ENCODE measurements around the gene TLE6.
A peak's percentile ranks its signal among the peaks of the same experiment; 100 is the strongest.
"Not testable (repeated sequence)": the region's sequence is repeated elsewhere in the genome, so short reads cannot be mapped to it uniquely, and the experiment has no call there.

TLE6 gene

GRCh38 chr19:3005345-3005744 lies 28.0 kb downstream of the TLE6 start:
- DNase-seq: no peak

DNA sequence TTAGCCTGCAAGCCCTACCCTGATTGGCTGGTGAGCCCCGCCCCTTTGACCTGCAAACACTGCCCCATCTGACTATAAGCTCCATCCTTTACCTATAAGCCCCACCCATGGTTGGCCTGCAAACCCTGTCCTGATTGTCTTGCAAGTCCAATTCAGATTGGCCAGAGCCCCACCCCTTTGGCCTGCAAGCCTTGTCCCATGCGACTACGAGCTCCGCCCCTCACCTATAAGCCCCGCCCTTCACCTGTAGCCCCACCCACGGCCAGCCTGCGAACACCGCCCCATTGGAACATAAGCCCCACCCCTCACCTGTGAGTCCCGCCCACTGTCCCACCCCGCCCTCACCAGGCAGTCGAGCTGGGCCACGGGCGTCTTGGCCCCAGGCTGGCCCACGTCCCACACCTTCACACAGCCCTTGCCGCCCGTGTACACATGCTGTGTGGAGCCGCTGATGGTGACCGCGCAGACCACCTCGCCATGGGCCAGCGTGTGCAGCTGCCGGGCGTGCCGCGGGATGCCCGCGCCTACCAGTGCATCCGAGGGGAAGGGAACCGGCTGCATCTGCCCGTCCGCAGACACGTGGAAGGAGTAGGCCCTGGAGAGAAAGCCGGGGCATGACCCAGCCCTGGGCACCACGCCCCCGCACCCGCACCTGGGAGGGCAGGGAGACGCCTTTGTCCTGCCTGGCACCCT lies 28.9 kb downstream of the TLE6 start:
- DNase-seq: no peak

DNA sequence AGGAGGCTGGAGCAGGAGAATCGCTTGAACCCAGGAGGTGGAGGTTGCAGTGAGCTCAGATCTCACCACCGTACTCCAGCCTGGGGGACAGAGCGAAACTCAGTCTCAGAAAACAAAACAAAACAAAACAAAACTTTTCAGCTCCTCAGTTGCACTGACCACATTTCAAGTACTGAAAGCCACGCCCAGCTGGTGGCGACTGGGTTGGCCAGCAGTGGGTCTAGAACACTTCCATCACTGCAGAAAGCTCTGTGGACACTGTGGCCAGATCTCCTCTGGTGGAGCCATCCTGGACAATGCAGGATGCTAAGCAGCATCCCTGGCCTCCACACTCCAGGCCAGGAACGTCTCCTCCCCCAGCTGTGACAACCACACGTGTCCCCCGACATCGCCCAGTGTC lies 30.6 kb downstream of the TLE6 start:
- DNase-seq: no peak

DNA sequence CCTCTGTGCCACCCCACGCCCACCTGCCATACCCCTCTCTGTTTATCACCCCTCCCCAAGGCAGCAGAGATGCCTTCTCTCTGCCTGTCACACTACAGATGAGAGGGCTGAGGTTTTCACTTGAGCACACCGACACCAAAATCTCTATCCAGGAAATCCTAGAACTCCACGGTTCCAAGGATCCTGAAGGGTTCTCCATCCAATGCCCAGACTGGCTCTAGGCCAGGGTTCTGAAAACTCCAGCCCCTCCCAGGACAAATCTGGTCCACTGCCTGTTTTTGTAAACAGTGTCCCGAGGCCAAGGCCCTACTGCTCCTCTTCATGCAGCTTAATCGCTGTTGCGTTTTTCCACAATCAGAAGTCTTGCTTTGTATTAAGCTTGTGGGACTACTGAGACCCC lies 31.6 kb downstream of the TLE6 start:
- DNase-seq: no peak

DNA sequence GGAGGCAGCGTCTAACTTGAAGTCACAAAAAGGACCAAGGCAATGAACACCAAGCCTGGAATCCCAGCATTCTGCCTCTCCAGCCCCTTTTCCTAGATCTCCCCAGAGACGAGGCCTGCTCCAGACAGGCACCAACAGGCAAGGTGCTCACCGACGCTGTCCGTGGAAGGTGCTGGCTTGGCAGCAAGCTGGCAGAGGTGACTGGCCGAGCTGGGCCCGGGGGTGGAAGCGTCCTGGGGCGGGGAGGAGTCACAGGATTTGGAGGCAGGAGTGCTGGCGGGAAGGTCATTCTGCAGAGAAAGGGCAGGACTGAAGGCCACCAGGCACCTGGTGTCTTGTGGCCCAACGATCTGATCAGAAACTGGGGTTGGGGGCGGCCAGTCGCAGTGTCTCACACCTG lies 33.5 kb downstream of the TLE6 start:
- no peak for DNase-seq

DNA sequence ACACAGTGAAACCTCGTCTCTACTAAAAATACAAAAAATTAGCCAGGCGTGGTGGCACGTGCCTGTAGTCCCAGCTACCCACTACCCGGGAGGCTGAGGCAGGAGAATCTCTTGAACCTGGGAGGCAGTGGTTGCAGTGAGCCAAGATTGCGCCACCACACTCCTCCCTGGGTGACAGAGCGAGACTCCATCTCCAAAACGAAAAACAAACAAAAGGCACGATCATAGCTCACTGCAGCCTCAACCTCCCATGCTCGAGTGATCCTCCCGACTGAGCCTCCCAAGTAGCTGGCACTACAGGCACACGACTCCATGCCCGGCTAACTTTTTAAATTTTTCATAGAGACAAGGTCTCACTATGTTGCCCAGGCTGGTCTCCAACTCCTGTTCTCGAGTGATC lies 34.7 kb downstream of the TLE6 start:
- not testable (repeated sequence) for DNase-seq

GRCh38 chr19:3012621-3013262 lies 35.4 kb downstream of the TLE6 start:
- DNase-seq: no peak

GRCh38 chr19:3013263-3013725 lies 35.9 kb downstream of the TLE6 start:
- DNase-seq: no peak

- DNase-seq: no peak
Measured at GRCh38 chr19:3014135-3014534, 36.8 kb downstream of the TLE6 start.

- no peak for DNase-seq
Measured at GRCh38 chr19:3015126-3016057, 38.0 kb downstream of the TLE6 start.

- no peak for DNase-seq
Measured at GRCh38 chr19:3017923-3018322, 40.6 kb downstream of the TLE6 start.

GRCh38 chr19:3019211-3019854 lies 42.0 kb downstream of the TLE6 start:
- DNase-seq: no peak

DNA sequence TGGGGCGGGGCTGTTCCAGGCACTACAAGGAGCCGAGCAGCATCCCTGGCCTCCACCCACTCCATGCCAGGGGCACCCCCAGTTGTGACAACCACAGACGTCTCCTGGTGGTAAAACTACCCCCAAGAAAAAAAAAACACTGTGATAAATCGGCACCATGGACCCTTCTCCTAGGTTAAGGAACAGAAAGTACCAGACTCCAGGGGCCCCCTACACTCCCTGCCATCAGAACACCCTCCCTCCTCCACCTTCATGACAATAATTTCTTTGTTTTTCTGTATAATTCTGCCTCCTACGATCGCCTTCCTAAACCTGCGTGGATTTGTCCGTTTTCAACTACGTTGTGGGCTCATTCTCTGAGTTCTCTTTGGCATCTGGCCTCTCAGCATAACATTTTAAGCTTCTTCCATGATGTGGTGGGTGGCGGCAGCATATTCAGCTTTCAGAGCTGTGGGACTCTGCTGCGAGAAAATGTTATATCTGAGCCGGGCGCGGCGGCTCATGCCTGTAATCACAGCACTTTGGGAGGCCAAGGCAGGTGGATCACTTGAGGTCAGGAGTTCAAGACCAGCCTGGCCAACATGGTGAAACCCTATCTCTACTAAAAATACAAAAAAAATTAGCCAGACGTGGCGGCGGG lies 43.1 kb downstream of the TLE6 start:
- DNase-seq: no peak

- DNase-seq: no peak
Measured at GRCh38 chr19:3024509-3024869, 47.1 kb downstream of the TLE6 start.

GRCh38 chr19:3024870-3025548 lies 47.6 kb downstream of the TLE6 start:
- DNase-seq: no peak

- DNase-seq: no peak
Measured at GRCh38 chr19:3025549-3025886, 48.2 kb downstream of the TLE6 start.

GRCh38 chr19:3026768-3027167 lies 49.4 kb downstream of the TLE6 start:
- DNase-seq: no peak

- DNase-seq: no peak
Measured at GRCh38 chr19:3027292-3027691, 49.9 kb downstream of the TLE6 start.

DNA sequence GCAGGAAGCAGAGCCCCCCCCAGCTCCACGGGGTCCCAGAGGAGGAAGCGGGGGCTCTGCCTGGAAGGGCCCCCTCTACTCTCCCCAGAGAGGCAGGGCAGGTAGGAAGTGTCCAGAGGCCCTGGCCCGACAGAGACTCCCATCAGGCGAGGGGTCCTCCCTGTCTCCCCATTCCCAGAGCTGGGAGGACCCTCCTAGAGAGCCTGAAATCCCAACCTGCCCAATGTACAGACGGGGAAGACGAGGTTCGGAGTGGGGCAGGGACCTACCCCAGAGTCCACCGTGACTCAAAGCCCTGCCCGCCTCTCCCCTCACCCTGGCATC lies 50.6 kb downstream of the TLE6 start:
- DNase-seq: no peak

DNA sequence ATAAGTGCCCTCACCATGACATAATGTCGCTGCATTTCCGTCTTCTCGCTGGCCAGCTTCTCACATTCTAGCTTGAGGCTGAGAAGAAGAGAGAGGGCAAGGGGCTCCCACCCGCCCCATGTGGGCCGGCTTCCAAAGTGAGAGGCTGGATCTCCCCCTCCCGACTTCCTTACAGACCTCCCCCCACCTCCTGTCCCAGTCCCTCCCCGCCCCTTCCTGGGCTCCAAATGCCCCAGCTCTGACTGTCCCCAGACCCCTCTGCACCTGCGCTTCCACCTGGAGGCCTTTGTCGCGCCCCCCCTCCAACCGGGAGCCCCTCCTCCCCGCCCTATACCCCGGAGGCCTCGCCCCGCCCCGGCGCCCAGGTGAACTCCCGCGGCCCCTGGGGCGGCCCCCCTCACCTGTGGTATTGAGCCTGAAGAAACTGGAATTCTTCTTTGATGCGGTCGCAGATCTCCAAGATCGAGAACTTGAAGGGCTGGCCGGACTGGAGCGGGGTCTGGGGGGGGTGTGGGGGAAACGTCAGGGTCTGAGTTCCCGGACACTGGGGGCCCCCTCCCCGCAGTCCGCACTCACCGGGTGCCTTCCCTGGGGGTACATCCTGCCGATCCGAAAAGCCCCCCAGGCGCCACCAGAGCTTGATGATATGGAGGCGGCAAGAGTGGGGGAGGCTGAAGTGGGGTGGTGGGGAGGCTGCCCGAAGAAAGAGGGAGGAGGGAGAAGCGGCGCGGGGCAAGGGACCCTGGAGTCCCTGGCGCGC lies 51.1 kb downstream of the TLE6 start:
- DNase-seq: no peak

GRCh38 chr19:3029065-3029923 lies 51.9 kb downstream of the TLE6 start, which contains the start of gene TLE2:
Gene TLE2, minus strand, starts transcription at chr19:3029280. Its CDS starts 376 bp downstream, at chr19:3028904.
- peak; percentile 46 for DNase-seq

Measured in NCI-H1092 treated with DMSO at 0.1 percent for 48 hours (cell line).